Inferior parietal cortex (tissue), 1 donor: Measurements from ENCODE around the gene OPCML.
A peak's percentile ranks its signal among the peaks of the same experiment; 100 is the strongest.

Experiments
- DNase-seq: peaks from one replicate; pipeline ENCODE4 v3.0.0-alpha.2; 2016; ENCODE audit errors: extremely low spot score

The OPCML gene

GRCh38 chr11:133531971-133532651 lies at the start of gene OPCML:
TSS of gene OPCML (minus strand) at chr11:133532501.
- DNase-seq = peak; percentile 39

GRCh38 chr11:133581091-133581490 lies 48.8 kb upstream of the OPCML start:
- no peak for DNase-seq

DNA sequence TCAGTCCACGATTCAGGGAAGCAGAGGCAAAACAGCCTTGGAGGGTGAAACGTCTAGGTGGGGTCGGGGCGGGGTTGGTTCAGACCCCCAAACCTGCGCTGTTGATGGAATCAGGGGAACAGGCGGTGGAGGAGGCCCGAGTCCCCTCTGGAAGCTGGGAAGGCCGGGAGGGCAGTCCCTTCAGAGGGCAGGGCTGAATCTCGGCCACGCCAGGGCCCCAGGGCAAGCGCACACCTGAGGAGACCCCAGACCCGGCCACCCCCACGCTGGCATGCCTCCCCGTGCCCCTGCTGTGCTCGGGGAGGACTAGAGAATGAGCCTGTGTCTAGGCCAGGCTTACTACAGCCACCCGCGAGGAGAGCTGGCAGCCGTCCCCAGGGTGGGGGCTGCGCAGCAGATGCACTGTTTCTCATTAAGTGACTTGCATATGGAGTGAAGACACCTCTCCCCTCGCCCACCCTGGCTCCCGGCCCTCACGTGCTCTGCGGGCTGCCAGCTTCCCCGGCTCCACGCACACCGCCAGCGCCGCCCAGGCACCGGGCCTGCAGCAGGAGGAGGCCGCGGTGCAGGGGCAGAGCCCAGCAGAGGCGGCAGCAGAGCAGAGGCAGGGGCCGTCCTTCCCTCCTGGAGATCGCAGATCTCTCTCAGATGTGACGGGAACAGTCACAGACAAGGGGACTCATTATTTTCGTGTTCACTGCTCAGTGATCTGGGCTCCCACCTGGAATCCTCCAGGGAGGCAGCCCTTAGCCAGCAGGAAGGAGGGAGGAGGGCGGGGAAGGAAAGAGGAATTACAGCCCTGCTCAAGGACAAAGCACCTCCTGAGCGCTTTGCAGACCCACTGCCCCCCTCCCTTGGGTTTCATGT lies 47.1 kb upstream of the OPCML start:
- DNase-seq = no peak

DNA sequence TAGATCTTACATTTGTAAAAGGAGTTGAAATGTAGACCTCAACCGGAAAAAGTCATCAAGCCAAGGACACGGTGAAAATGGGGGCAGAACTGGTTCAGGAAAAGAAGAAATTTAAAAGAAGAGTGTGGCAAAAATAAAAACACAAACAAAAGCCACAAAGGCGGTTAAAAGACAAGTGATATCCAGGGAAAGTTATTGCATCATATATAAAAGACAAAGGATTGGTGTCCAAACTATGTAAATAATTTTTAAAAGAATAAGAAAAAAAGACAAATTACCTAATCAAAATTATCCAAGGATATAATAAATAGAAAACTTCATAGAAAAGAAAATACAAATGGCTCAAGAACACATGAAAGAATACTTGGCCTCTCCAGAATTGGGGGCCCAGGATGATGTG lies 45.1 kb upstream of the OPCML start:
- no peak for DNase-seq

GRCh38 chr11:133576351-133576750 lies 44.0 kb upstream of the OPCML start:
- DNase-seq = no peak

DNA sequence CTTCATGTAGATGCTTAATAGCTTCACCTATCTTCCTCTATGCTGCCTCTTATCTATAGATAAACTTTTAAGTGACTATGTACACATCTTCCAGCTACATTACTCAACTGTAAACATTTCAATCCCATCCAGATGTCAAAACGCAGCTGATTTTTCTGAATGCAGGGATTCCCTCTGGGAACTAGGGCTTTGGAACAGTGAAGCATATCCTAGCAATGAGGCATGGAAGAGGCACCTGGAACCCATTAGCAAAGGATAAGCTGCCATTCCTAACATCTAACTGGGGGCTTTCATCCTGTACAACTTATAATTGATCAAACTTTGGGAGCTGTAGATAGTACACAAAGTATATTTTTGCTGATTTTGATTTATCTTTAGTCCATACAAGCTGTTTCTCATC lies 40.8 kb upstream of the OPCML start:
- no peak for DNase-seq

GRCh38 chr11:133570376-133570775 lies 38.1 kb upstream of the OPCML start:
- DNase-seq = no peak

- DNase-seq = no peak
These were observed 31.3 kb upstream of the OPCML start for GRCh38 chr11:133563505-133564025.

GRCh38 chr11:133560472-133560855 lies 28.2 kb upstream of the OPCML start:
- no peak for DNase-seq

DNA sequence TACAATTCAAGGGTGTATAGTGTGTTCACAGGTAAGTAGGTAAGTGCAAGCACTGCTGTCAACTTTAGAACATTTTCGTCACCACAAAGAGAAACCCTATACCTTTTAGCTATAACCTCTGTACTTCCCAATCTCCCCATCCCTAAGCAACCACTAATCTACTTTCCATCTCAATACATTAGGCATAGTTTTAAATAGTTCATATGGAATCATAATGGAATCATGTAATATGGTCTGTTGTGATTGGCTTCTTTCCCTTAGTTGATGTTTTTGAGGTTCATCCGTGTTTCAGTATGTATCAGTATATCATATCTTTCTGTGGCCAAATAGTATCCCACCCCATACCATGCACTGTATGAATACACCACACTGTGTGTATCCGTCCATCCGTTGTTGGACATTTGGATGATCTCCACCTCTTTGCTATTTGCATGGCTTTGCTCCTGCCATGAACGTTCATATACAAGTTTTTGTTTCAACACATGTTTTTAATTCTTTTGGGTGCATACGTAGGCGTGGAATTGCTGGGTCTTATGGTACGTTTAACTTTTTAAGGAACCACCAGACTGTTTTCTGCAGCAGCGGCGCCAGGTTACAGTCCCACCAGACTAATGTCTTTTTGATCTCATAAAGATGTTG lies 27.7 kb upstream of the OPCML start:
- no peak for DNase-seq

GRCh38 chr11:133559382-133559781 lies 27.1 kb upstream of the OPCML start:
- DNase-seq = no peak

DNA sequence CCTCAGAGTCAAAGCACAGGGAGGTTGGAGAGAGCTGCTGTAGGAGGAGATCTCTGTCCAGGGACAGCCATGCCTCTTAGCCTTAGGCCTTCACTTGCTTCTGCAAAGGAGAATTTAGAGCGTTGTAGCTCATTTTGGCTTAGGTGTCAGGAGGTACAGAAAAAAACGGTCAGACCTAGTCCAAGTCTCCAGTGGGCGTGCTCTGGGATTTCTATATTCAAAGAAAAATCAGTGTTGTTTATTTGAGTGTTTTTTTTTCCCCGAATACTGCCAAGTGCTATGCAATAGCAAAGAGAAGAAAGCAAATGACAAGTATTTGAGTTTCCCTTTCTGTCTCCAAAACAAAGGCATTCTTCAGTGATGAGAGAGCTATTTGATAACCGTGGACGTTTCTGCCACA lies 22.7 kb upstream of the OPCML start:
- DNase-seq = no peak

GRCh38 chr11:133553885-133554740 lies 21.8 kb upstream of the OPCML start:
- no peak for DNase-seq

- no peak for DNase-seq
These were observed 20.6 kb upstream of the OPCML start for GRCh38 chr11:133552938-133553337.

DNA sequence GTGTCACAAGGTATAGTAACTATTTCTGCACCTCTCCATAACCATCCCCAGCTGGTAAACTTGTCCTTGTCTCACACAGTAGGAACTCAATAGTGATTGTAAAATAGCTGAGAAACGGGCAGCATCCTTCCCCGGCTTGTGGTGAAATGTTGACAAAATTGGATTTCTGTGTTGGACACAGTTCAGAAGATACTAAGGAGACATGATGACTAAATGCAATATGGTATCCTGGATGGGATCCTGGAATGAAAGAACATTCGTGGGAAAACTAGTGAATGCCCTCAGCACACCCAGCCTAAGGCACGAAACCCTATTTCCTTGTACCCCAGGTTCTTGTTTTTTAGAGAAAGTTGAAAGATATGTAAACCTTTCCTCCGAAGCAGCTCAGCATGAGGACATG lies 18.8 kb upstream of the OPCML start:
- no peak for DNase-seq

- DNase-seq = no peak
These were observed 17.5 kb upstream of the OPCML start for GRCh38 chr11:133549826-133550225.

- DNase-seq = no peak
These were observed 16.3 kb upstream of the OPCML start for GRCh38 chr11:133548641-133549040.

GRCh38 chr11:133547808-133548494 lies 15.7 kb upstream of the OPCML start:
- no peak for DNase-seq

DNA sequence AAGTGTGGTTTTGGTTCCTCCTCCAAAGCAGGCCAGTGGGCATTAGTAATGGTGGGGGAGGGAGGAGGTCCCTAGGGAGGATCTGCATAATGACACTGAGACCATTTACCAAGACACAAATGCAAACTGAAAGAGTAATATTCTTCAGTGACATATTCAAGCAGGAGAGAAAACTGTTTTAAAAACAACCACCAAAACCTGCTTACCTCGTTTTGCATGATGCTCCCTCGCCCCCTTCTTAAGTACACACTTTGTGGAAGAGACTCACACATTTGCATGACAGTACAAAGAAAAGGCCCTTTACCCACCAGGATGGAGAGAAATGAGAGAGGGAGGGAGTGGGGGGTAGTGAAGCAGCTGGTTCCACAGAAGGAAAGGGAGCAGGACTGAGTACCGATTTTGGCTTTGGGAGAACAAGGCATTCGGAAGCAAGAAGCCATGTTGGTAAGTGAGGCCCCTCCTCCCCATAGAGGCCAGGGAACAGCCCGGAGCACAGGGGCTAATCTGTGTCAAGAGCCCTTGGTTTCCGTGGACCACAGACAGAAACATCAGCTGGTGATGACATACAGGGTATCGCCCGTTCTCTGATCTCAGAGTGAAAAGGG lies 13.0 kb upstream of the OPCML start:
- no peak for DNase-seq

DNA sequence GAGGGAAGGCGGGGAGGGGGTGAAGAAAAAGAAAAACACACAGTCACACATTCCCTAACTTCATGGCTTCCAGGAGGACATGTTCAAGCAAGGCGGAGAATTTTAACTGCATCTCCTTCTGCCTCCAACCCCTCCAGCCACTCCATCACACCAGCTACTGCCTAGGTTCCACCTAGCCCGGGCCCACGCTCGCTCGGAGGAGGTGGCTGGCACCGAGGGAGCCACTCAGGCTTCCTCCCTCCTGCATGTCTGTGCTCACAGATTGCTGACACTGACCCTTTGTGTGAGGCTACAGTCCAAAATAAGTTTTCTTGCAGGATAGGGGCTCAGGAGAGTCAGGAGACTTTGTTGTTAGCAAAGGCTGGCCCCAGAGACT lies 9.4 kb upstream of the OPCML start:
- no peak for DNase-seq
